ENCODE measurements around the gene SPON1.
A peak's percentile ranks its signal among the peaks of the same experiment; 100 is the strongest.

The SPON1 gene

GRCh38 chr11:14306481-14306880, 344.0 kb downstream of the SPON1 start:
- peaks cover 61% of the 10 kb centered on the region for H4K20me1 ChIP-seq (ENCODE audit: insufficient read depth, low read length)
- peaks cover 12% of the 10 kb centered on the region; the same call in 1 of the 2 replicates for H3K4me1 ChIP-seq (ENCODE audit: insufficient read depth, low read length)
- H3K9ac ChIP-seq (ENCODE audit: low read depth, low read length), result no peak overlapping the region
- H3K27me3 ChIP-seq (ENCODE audit: insufficient read depth, low read length, poor library complexity), result no peaks in the 10 kb centered on the region
- H3K36me3 ChIP-seq (ENCODE audit: insufficient read depth, low read length), result no peaks in the 10 kb centered on the region
- no peak overlapping the region for H3K4me3 ChIP-seq (ENCODE audit: low read depth in 1 of 2, low read length in 2 of 2)
- H3K9me3 ChIP-seq (ENCODE audit: insufficient read depth, low read length, severe bottlenecking), result no peaks in the 10 kb centered on the region
- no peak for DNase-seq
- H3K79me2 ChIP-seq (ENCODE audit: insufficient read depth, low read length), result peaks cover 97% of the 10 kb centered on the region
- peak; percentile 10 for TF ChIP-seq CTCF (IDR thresholded peaks at IDR 0.05; ENCODE audit: borderline replicate concordance, extremely low read depth, low read length, poor library complexity, severe bottlenecking)
- TF ChIP-seq EZH2 (IDR thresholded peaks at IDR 0.05; ENCODE audit: borderline replicate concordance, low read depth, low read length, severe bottlenecking), result no peak
- H3K27ac ChIP-seq (ENCODE audit: low read length), result no peak overlapping the region
- no peak overlapping the region for H3K4me2 ChIP-seq (ENCODE audit: insufficient read depth, low read length)
- no peak overlapping the region for H2AFZ ChIP-seq (ENCODE audit: low read depth, low read length)
- no peak for ATAC-seq (ENCODE audit: insufficient read depth, low read depth)

- peaks cover 14% of the 10 kb centered on the region for H3K4me1 ChIP-seq (ENCODE audit: insufficient read depth, low read length)
These were observed 345.8 kb downstream of the SPON1 start for GRCh38 chr11:14308114-14308896.

GRCh38 chr11:14308897-14309387, 346.4 kb downstream of the SPON1 start:
- H3K36me3 ChIP-seq (ENCODE audit: insufficient read depth, low read length), result no peaks in the 10 kb centered on the region
- no peak overlapping the region for H3K4me3 ChIP-seq (ENCODE audit: low read depth in 1 of 2, low read length in 2 of 2)
- peaks cover 98% of the 10 kb centered on the region for H3K79me2 ChIP-seq (ENCODE audit: insufficient read depth, low read length)
- no peak overlapping the region for H3K27ac ChIP-seq (ENCODE audit: low read length)
- H3K4me1 ChIP-seq (ENCODE audit: insufficient read depth, low read length), result peaks cover 17% of the 10 kb centered on the region
- no peak for ATAC-seq (ENCODE audit: insufficient read depth, low read depth)
- H2AFZ ChIP-seq (ENCODE audit: low read depth, low read length), result no peak overlapping the region
- H4K20me1 ChIP-seq (ENCODE audit: insufficient read depth, low read length), result peaks cover 66% of the 10 kb centered on the region
- H3K9ac ChIP-seq (ENCODE audit: low read depth, low read length), result no peak overlapping the region
- no peaks in the 10 kb centered on the region for H3K9me3 ChIP-seq (ENCODE audit: insufficient read depth, low read length, severe bottlenecking)
- H3K27me3 ChIP-seq (ENCODE audit: insufficient read depth, low read length, poor library complexity), result no peaks in the 10 kb centered on the region
- no peak for DNase-seq
- no peak overlapping the region for H3K4me2 ChIP-seq (ENCODE audit: insufficient read depth, low read length)
- TF ChIP-seq EZH2 (IDR thresholded peaks at IDR 0.05; ENCODE audit: borderline replicate concordance, low read depth, low read length, severe bottlenecking), result no peak
- TF ChIP-seq CTCF (IDR thresholded peaks at IDR 0.05; ENCODE audit: borderline replicate concordance, extremely low read depth, low read length, poor library complexity, severe bottlenecking), result no peak

More at GRCh38 chr11:14308114-14308896, 345.8 kb downstream of the SPON1 start:
- TF ChIP-seq CTCF (IDR thresholded peaks at IDR 0.05; ENCODE audit: borderline replicate concordance, extremely low read depth, low read length, poor library complexity, severe bottlenecking) (peak; percentile 71), EZH2 (IDR thresholded peaks at IDR 0.05; ENCODE audit: borderline replicate concordance, low read depth, low read length, severe bottlenecking) (no peak)
- no peak overlapping the region for H3K27ac ChIP-seq (ENCODE audit: low read length)
- peak; percentile 78 for ATAC-seq (ENCODE audit: insufficient read depth, low read depth)
- no peak overlapping the region for H3K9ac ChIP-seq (ENCODE audit: low read depth, low read length)
- no peak overlapping the region for H2AFZ ChIP-seq (ENCODE audit: low read depth, low read length)
- no peaks in the 10 kb centered on the region for H3K36me3 ChIP-seq (ENCODE audit: insufficient read depth, low read length)
- H3K27me3 ChIP-seq (ENCODE audit: insufficient read depth, low read length, poor library complexity), result no peaks in the 10 kb centered on the region
- H3K4me3 ChIP-seq (ENCODE audit: low read depth in 1 of 2, low read length in 2 of 2), result no peak overlapping the region
- DNase-seq, result no peak
- H3K79me2 ChIP-seq (ENCODE audit: insufficient read depth, low read length), result peaks cover 98% of the 10 kb centered on the region
- H4K20me1 ChIP-seq (ENCODE audit: insufficient read depth, low read length), result peaks cover 67% of the 10 kb centered on the region
- no peaks in the 10 kb centered on the region for H3K9me3 ChIP-seq (ENCODE audit: insufficient read depth, low read length, severe bottlenecking)
- H3K4me2 ChIP-seq (ENCODE audit: insufficient read depth, low read length), result no peak overlapping the region
